SU-DHL-6 (cell line): ENCODE measurements around the gene GJB4.

Experiments
- EZH2phosphoT487 ChIP-seq: fragments of 200-600 bp; sonication (generic), shearing (Covaris generic); conservative IDR thresholded peaks from 2 replicates; pipeline ENCODE4 v1.6.1; 2018; ENCODE audit warnings: mild to moderate bottlenecking, antibody characterized with exemption, low read length, moderate library complexity, mixed read lengths
- TF ChIP-seq, protein P1 (sequence below): fragments of 200-600 bp; sonication (generic); IDR thresholded peaks from one replicate; pipeline ENCODE4 v1.5.1; 2017; ENCODE audit warnings: antibody characterized with exemption, mild to moderate bottlenecking, low read length, moderate library complexity; ENCODE audit not compliant: insufficient read depth, poor library complexity, severe bottlenecking

- TF ChIP-seq, protein P1, sequence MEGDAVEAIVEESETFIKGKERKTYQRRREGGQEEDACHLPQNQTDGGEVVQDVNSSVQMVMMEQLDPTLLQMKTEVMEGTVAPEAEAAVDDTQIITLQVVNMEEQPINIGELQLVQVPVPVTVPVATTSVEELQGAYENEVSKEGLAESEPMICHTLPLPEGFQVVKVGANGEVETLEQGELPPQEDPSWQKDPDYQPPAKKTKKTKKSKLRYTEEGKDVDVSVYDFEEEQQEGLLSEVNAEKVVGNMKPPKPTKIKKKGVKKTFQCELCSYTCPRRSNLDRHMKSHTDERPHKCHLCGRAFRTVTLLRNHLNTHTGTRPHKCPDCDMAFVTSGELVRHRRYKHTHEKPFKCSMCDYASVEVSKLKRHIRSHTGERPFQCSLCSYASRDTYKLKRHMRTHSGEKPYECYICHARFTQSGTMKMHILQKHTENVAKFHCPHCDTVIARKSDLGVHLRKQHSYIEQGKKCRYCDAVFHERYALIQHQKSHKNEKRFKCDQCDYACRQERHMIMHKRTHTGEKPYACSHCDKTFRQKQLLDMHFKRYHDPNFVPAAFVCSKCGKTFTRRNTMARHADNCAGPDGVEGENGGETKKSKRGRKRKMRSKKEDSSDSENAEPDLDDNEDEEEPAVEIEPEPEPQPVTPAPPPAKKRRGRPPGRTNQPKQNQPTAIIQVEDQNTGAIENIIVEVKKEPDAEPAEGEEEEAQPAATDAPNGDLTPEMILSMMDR = no peak
- no peak for TF ChIP-seq EZH2phosphoT487
Measured at GRCh38 chr1:34784751-34785221, 25.2 kb downstream of the GJB4 start.
